ENCODE results near the gene RIC3.

GRCh38 chr11:8066911-8067455, 101.8 kb downstream of the RIC3 start:
- TF ChIP-seq POLR2A (IDR thresholded peaks at IDR 0.05): no peak
- no peak for TF ChIP-seq CTCF (IDR thresholded peaks at IDR 0.05)

Data from esophagus squamous epithelium (tissue), 4 donors.